Right ventricle myocardium superior (tissue), 1 donor: ENCODE results near the gene EIF6. TPM values are rescaled to one million over a fixed set of nuclear protein-coding genes. Genes with fewer than 3 reads are reported as not detected.
A peak's percentile ranks its signal among the peaks of the same experiment; 100 is the strongest.
"Not testable (repeated sequence)": the region's sequence is repeated elsewhere in the genome, so short reads cannot be mapped to it uniquely, and the experiment has no call there.

Experiments
- ATAC-seq: fragments of 200-7000 bp; cut with Tn5 transposase; one replicate; pipeline ENCODE4 v1.9.1; 2020; ENCODE audit warnings: mild to moderate bottlenecking; ENCODE audit not compliant: poor library complexity
- DNase-seq: peaks from one replicate; pipeline ENCODE4 v3.0.0-alpha.2; 2020
- intact Hi-C: fragments of 100-400 bp; cut with DNase I; formaldehyde crosslinking; loops from one replicate; pipeline ENCODE4 v1.11.2; 2022
- total RNA-seq: library from RNA; stranded (reverse); fragmentation: NEBNext Ultra II Directional; extraction: Animal tissue kit (Norgen Biotek cat#: 25700); gene quantifications from one replicate; pipeline ENCODE4 v1.2.1, GENCODE V29; 2021
- donor health status: DM: no; HTN: yes; CAD: no; lungs with severe emphysema.

EIF6 gene
- total RNA-seq, 1 donor from 2014 or later = 30.3 TPM

DNA sequence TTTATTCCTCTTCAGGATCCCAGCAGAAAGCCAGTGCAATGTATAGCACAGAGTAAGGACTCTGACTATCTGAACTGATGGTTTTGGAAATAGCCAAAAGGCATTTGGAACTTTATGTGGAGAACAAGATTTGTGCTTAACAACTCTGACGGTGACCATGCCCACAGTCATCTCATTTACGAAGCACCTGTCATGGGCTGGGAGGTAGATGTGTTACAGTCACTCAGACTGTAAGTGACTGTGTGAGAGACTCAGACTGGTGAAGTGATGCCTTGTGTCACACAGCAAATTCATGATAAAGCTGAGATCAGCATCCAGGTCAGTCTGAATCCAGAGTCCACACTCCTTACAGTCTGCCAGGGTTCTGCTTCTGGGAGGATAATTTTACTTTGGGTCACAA is 31.5 kb upstream of the EIF6 start:
- intact Hi-C loops = no loop called here
- ATAC-seq (no peak), DNase-seq (no peak)

DNA sequence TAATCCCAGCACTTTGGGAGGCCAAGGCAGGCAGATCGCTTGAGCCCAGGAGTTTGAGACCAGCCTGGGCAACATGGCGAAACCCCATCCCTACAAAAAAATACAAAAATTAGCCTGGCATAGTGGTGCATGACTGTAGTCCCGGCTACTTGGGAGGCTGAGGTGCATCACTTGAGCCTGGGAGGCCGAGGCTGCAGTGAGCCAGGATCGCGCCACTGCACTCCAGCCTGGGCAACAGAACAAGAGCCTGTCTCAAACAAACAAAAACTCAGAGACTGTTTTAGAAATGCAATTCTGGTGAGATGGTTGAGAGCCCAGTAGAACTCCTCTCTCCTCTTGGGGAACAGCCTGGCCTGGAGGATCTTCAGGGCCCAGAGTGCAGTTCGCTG is 31.1 kb upstream of the EIF6 start:
- intact Hi-C loops, ATAC-seq, DNase-seq: not testable (repeated sequence)

- DNase-seq (no peak), ATAC-seq (no peak)
- intact Hi-C loops = no loop called here
Observed at GRCh38 chr20:35314816-35315631, 30.5 kb upstream of the EIF6 start.

DNA sequence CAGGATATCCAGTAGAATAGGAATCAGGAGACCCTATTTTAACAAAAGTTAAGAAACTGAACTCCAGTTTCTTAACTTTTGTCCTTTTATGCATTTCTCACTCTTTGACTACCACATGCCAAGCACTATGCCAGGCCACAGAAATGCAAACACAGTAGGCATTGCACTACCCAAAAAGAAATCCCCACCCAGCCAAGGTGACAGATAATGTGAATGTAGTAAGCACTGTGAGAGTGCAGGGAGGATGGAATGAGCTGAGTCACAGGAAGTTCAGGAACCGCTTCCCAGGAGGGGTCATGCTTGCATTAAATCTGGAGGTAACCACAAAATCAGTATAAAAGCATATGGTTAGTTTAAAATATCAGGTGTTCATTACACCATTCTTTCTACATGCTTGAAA is 27.7 kb upstream of the EIF6 start:
- no peak for ATAC-seq
- no peak for DNase-seq
- intact Hi-C loops = no loop called here

DNA sequence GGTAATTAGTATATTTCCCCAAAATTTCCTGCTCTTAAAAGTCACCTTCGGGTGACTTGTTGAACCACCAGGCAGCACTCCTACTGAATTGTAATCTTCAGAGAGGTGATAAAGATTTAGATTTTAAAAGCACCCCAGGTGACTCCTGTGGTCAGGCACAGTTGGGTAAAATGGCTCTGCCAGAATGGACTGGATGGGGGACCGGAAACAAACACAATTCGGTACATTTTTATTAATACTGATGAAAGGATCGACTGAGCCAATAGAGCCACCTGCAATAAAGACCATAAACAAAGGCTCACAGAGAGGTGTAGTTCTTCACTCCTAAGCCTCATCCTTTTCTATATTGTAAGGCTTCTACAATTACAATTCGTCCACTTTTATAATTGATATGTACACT is 27.2 kb upstream of the EIF6 start:
- intact Hi-C loops = no loop called here
- ATAC-seq = no peak

GRCh38 chr20:35311409-35311808 is 26.8 kb upstream of the EIF6 start:
- ATAC-seq (no peak), DNase-seq (no peak)
- intact Hi-C loops = no loop called here

More for the DNA sequence above, 27.2 kb upstream of the EIF6 start:
- no peak for DNase-seq

DNA sequence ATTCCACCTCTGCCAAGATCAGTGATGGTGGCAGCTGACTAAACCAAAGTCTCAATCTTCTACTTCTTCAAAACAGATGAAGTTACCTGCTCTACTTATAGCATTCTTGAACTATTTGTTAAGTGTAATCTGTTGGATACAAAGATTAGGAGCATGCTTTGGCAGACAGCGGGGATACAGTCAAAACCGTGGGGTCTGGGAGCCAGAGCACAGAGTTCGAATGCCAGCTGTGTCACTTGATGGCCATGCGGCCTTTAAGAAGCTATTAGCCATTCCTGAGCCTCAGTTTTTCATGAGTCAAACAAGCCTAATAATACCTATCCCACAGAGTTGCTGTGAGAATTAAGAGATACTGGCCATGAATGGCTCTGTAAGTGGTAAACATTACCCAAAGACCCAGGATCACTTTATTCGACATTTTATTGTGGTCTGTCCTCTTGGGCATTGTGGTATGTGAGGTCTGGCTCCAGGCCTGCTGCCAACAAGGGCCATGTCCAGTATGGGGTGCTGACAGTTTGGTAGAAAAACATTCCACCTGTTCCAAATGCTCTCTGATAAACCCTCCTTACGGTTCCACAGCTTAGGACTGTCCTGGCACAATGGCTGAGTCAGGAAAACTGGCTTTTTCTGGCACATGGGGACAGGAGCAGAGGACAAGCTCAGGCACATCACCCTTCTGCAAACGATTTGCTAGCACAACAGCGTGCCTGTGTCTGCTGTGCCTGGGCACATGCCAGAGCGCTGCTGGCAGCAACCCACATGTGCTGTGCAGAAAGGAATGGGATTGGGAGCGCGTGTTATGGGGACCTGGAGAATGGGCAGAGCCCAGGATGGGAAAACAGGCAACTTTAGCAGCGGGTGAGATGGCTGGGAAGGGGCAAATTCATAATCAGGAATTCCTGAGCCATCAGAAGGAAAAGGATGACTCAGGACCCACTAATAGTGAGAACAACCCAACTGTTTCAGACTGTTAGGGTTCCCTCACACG is 23.4 kb upstream of the EIF6 start:
- DNase-seq (peak; percentile 87), ATAC-seq (peak; percentile 81)
- intact Hi-C loops = no loop called here

DNA sequence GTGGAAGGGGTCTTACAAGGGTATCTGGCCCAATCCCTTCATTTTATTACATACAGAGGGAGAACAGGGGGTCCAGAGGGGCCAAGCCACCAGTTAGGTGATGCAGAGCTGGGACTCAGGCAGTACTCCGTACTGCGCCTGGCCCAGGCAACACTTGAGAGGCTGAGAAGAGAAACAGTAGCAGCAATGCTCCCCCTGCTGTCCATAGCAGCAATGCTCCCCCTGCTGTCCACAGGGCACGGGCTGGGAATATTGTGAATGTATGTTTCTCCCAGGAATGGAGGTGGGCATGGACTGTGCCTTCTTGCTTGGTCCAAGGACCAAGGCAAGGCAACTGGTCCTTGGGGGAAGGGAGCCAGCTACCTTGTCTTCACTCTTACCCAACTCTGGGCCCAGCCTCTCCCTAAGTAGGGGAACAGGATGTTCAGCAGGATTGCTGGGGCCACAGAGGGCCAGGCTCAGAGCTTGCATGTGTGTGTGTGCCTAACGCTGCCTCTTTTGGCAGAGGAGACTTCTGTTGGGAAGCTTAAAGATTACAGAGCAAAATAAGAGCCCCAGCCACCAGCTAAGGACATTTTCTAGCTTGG is 22.5 kb upstream of the EIF6 start:
- peak; percentile 64 for ATAC-seq
- no peak for DNase-seq
- intact Hi-C loops = no loop called here

- ATAC-seq = no peak
- intact Hi-C loops = no loop called here
Observed at GRCh38 chr20:35305682-35306556, 21.3 kb upstream of the EIF6 start.

DNA sequence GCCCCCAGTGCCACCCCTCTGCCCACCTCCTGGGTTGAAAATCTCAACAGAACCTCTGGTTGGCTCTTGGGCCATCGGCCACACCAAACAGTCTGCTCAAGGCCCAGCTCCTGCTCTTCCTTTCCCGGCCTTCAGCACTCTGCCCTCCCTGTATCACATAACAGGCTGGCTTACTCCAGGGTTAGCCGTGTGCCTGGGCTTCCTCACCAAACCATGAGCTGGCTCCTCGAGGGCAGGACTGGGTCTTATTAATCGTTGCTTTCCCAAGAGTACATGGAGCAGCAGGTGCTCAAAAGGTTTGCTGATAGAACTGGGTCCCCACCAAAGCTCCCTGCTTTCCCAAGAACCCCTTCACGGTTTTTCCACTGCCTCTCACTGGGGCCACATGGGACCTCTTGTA is 20.4 kb upstream of the EIF6 start:
- intact Hi-C loops = loop anchor here (5.0 kb wide), 1 partner anchor 142 kb away; no protein-coding TSS in a partner anchor
- ATAC-seq (no peak), DNase-seq (no peak)

More at GRCh38 chr20:35305682-35306556, 21.3 kb upstream of the EIF6 start:
- DNase-seq = no peak

- intact Hi-C loops = loop anchor here (5.0 kb wide), 1 partner anchor 143 kb away; no protein-coding TSS in a partner anchor
- ATAC-seq (peak; percentile 61), DNase-seq (peak; percentile 80)
Observed at GRCh38 chr20:35303735-35304491, 19.3 kb upstream of the EIF6 start.

DNA sequence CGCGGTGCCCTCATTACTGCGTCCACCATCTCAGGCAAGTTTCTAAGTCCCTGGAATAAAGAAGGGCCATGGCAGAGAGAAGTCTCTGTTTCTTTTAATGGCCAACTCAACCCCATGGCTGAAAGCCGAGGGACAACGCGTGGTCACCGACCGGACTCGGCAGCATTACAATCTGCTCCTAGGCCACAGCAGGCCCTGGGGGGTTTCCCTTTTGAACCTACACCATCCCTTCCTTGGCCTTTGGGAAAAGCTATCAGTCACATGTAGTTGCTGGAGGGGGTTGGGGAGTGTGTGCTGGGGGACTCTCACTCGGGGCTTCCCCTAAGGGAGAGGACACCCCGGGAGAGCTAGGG is 18.8 kb upstream of the EIF6 start:
- intact Hi-C loops = loop anchor here (5.0 kb wide), 1 partner anchor 144 kb away; no protein-coding TSS in a partner anchor
- ATAC-seq (no peak), DNase-seq (no peak)

- DNase-seq = no peak
- no peak for ATAC-seq
- intact Hi-C loops = loop anchor here (5.0 kb wide), 1 partner anchor 145 kb away; no protein-coding TSS in a partner anchor
Observed at GRCh38 chr20:35302421-35303335, 18.1 kb upstream of the EIF6 start.

DNA sequence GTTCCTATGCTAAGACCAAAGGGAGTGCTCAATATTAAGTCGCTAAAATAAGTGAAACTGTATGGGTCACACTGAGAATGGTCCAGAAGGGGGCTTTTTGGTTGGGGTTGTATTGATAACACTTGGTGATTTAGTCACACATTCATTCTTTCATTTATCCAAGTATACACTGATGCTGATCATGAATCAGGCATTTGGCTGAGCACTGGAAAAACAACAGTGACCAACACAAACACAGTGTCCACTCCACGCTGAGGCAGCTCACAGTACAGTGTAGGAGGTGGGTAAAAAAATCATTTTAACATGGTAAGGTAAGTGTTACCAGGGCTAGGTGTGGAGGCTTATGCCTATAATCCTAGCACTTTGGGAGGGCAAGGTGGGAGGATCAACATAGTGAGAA is 16.9 kb upstream of the EIF6 start:
- intact Hi-C loops = loop anchor here (5.0 kb wide), 1 partner anchor 146 kb away; no protein-coding TSS in a partner anchor
- ATAC-seq (no peak), DNase-seq (no peak)

DNA sequence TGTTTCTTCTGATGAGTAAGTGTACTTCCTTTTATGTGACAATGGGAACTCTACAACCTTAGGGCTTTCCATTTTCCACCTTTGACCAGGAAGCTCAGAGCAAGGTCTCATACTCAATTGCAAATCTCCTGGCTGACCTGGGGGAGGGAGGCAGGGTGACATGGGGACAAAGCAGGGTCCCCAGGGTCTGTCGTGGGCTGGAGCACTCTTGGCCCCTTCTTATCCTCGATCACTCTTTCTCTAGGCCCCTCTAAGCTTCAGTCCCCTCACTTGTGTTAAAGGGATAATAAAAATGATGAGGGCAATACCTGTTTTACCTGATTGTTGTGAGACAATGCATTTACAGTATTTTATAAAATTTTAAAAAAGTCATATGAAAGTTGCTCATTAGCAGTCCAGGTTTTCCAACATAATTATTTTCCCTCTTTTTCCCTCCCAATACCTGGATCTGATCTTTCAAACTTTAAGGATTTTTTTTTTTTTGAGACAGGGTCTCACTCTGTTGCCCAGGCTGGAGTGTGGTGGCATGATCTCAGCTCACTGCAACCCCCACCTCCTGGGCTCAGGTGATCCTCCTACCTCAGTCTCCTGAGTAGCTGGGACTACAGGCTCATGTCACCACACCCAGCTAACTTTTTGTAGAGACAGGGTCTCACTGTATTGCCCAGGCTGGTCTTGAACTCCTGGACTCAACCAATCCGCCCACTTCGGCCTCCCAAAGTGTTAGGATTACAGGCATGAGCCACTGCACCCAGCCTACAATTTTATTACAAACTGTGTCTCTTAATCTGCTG is 16.1 kb upstream of the EIF6 start:
- no peak for ATAC-seq
- intact Hi-C loops = loop anchor here (5.0 kb wide), 1 partner anchor 147 kb away; no protein-coding TSS in a partner anchor
- no peak for DNase-seq
